Measurements from ENCODE around the gene CDK6.

Gene CDK6

GRCh38 chr7:92680442-92680841 is 155.9 kb downstream of the CDK6 start:
- DNase-seq (ENCODE audit: low spot score): no peak

- no peak for DNase-seq (ENCODE audit: low spot score)
These were observed 158.0 kb downstream of the CDK6 start for GRCh38 chr7:92678291-92678920.

DNA sequence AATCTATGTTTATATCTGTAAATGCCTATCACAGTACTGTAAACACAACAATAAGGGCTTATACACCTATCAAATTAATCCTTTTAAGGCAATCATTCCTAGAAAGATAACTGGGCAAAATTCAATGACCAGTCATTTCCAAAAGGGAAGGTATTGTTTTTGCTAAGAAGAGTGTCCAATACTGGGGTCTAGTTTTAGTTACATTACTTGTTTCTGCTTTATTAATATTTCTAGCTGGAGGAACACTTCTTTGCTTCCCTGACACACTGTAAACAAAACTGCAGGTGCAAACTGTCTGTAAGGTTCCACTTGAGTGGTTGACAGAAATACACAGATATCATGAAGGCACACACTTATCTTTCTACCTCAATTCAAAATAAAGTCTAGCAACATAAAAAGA is 162.0 kb downstream of the CDK6 start:
- DNase-seq (ENCODE audit: low spot score): peak; percentile 91

GRCh38 chr7:92671505-92672169 is 164.7 kb downstream of the CDK6 start:
- no peak for DNase-seq (ENCODE audit: low spot score)

- DNase-seq (ENCODE audit: low spot score): no peak
These were observed 166.0 kb downstream of the CDK6 start for GRCh38 chr7:92670204-92670851.

DNA sequence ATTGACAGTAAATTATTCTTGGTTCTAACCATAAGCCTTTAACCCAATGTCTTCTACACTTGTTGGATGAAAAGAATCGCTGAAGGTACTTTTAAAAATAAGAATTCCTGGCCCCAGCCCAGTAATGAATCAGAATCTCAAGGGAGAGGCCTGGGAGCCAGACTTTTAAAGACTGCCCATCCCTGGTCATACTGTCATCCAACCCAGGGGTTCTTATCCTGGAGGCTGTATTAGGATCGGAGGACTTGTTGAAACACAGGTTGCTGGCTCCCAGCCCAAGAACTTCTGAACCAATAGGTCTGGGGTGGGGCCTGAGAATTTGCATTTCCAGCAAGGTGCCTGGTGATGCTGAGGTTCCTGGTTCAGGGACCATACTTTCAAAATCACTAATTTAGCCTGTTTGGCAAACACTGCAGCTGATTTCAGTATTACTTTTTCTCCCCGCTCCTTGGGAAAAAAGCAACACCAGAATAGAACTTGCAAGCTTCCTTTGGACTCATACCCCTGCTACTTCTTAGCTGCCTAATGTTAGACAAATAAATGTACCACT is 166.7 kb downstream of the CDK6 start:
- no peak for DNase-seq (ENCODE audit: low spot score)

GRCh38 chr7:92668564-92668963 is 167.8 kb downstream of the CDK6 start:
- DNase-seq (ENCODE audit: low spot score): no peak

DNA sequence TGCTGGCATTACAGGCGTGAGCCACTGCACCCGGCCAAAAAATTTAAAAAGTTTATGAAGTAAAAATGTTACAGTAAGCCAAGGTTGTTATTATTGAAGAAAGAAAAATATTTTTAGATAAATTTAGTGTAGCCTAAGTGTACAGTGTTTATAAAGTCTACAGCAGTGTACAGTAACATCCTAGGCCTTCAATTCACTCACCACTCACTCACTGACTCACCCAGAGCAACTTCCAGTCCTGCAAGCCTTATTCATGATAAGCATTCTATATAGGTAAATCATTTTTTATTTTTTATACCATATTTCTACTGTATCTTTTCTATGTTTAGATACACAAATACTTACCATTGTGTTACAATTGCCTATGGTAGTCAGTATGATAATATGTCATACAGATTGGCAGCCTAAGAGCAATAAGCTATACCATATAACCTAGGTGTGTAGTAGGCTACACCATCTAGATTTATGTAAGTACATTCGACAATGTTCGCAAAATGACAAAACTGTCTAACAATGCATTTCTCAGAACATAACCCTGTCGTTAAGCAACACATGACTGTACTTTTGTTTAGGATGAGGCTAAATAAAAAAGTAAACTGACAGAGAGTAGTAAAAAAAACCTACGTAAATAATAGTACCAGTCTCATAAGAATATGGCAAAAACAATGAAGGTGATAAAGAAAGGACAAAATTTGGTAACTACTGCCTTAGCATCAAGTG is 168.4 kb downstream of the CDK6 start:
- DNase-seq (ENCODE audit: low spot score): no peak

GRCh38 chr7:92665926-92666325 is 170.4 kb downstream of the CDK6 start:
- DNase-seq (ENCODE audit: low spot score): no peak

DNA sequence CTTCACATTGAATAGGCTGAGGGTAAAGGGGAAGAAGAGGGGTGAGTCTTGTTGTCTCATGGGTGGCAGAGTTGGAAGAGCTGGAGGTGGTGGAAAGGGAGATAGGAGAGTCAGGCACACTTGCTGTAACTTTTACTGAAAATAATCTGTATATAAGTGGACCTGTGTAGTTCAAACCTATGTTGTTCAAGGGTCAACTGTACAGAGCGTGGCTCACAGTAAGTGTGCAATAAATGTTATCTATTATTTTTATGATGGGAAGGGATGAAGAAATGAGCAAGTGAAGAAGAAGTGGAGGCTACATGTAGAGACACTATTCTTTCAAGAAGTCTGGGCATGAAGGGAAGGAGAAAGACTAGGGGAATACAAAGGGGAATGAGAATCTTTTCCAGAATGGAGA is 174.7 kb downstream of the CDK6 start:
- DNase-seq (ENCODE audit: low spot score): no peak

DNA sequence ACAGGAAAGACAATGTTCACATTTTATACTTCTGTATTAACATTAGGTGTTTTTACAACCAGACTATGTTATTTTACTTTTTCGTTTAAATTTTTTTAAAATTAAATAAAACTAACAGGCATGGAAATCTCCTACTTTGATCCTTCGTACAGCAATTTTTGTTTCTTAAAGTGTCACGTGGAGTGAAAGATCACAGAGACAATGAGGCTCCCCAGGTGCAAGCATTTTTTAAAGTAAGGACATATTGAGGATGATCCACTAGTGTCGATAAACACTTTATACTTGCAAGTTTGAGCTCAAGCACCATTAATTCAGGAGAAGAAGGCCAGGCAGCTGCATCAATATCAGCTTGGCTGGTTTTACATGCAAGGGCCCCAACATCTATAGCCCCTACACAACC is 177.7 kb downstream of the CDK6 start:
- no peak for DNase-seq (ENCODE audit: low spot score)

GRCh38 chr7:92657391-92657790 is 179.0 kb downstream of the CDK6 start:
- DNase-seq (ENCODE audit: low spot score): no peak

DNA sequence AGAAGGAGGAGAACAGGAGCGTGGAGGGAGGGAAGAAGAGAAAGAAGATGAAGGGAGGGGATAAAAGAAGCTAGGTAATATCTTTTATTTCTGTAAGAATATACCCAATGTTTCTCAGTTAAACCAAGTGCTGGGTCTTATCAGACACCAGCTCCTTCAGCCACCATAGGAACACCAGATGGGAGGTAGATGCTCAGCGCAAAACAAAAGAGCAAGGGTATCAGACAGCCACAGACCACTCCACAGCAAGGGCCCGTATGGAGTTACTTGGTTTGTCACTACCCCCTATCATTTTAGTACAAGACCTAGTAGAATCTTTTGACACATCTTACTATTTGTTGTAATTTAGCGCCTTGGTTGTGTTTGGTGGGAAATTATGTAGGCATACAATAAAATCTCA is 180.3 kb downstream of the CDK6 start:
- DNase-seq (ENCODE audit: low spot score): no peak

DNA sequence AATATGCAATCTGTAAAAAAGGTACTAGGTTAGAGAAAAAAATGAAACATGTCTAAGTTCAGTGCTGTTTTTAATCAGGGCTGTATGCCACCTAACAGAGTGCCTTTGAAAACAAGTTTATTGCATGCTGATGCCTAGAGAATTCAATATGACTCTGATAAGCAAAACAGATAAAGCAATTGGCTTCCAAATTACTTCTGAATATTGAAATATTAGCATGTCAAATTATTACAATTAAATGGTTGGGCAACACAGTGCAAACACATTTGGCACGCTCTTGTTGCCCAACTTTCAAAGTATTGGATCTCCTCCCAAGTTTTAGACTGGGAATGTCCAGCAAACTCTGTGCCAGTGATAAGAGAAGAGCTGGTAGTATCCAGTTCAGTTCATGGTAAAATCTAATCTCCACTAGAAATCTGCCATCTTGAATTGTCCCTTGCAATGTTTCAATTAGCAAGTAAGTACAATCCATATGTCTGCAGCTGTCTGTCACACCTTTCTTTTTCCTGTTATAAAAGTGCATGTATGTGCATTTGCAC is 181.0 kb downstream of the CDK6 start:
- DNase-seq (ENCODE audit: low spot score): no peak

GRCh38 chr7:92653136-92653535 is 183.2 kb downstream of the CDK6 start:
- no peak for DNase-seq (ENCODE audit: low spot score)

DNA sequence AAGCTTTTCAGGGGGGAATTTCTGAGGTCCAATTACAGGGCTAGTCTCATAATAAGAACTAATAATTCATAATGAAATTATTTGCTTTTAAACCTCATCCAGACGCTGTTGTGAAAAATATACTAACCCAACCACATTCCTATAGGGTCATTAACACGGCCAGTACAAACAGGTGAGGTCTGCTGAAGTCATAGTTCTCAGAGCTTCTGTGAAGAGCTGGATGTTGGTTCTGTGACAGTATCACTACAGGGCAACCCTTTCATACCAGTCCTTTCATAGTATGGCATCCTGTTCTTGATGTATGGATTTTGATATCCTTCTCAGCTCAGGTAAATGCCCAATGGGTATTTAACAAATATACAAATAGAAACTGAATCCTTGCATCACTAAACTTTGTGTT is 183.8 kb downstream of the CDK6 start:
- DNase-seq (ENCODE audit: low spot score): no peak

DNA sequence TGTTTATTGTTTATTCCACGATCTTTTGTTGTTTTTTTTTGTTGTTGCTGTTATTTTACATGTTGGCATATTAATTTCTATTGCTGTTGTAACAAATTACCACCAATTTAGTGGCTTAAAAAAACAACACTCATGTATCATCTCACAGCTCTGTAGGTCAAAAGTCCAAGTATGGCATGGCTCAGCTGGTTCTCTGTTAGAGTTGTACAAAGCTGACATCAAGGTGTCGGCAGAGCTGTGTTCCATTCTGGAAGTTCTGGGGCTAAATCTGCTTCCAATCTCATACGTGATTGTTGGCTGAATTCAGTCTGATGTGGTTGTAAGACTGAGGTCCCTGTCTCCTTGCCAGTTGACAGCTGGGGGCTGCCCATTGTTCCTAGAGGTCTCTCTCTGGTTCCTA is 186.0 kb downstream of the CDK6 start:
- no peak for DNase-seq (ENCODE audit: low spot score)

DNA sequence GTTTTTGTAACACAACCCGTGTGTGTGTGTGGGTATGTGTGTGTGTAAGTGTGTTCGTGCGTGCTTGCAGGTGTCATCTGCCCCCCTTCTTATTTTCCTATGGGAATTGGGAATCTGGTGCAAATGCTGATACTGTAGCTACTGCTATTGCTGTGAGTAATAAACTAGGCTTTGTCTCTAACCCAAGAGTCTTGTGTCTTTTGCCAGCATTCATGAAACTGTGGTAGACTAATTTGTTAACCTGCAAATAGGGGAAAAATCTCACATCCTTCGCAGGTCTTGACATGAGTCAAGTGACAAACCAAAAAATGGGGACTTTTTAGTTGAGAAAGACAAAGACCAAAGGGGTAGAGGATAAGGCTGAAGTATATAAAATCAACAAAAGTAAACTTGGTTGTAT is 188.3 kb downstream of the CDK6 start:
- no peak for DNase-seq (ENCODE audit: low spot score)

DNA sequence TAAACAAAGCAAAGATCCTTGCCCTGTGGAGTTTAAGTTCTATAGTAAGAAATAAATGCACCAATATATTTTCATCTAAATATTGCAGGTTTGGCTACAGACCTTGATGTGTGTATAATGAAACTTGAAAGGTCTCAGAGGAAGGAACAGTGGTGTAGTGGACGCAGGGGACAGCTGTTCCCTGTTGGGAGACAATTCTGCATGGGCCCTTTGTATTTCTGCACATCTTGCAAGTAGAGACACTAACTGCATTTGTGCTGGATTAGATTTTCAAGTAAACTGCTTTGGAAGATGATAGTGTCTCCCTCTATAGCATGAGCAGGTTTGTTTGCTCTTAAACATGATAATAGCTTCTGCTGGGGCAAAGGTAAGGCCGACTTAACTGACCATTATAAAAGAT is 188.7 kb downstream of the CDK6 start:
- no peak for DNase-seq (ENCODE audit: low spot score)

DNA sequence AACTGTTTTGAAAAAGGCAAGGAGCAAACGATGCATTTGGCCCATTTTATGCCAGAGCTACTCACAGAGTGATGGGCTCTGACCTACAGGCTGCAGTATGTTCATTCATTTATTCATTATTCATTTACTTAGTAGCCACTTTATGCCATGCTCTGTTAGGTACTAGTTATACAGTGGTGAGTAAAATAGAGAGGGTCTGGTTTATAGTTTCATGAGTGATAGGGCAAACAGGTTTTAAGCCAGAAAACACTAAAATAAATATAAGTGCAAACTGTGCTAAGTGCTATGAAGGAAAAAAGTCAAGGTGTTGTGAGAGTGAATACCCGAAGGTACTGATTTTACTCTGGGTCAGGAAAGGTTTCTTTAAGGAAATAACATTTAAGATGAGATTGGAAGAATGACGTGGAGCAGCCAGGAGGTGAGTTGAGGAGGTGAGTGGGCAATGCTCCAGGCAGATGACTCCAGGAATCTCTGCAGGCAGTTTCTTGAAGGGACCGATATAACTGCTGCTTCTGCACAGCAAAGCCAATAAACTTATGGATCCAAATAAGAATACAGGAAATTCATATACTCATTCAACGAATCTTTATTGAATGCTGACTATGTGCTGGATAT is 189.3 kb downstream of the CDK6 start:
- no peak for DNase-seq (ENCODE audit: low spot score)

DNA sequence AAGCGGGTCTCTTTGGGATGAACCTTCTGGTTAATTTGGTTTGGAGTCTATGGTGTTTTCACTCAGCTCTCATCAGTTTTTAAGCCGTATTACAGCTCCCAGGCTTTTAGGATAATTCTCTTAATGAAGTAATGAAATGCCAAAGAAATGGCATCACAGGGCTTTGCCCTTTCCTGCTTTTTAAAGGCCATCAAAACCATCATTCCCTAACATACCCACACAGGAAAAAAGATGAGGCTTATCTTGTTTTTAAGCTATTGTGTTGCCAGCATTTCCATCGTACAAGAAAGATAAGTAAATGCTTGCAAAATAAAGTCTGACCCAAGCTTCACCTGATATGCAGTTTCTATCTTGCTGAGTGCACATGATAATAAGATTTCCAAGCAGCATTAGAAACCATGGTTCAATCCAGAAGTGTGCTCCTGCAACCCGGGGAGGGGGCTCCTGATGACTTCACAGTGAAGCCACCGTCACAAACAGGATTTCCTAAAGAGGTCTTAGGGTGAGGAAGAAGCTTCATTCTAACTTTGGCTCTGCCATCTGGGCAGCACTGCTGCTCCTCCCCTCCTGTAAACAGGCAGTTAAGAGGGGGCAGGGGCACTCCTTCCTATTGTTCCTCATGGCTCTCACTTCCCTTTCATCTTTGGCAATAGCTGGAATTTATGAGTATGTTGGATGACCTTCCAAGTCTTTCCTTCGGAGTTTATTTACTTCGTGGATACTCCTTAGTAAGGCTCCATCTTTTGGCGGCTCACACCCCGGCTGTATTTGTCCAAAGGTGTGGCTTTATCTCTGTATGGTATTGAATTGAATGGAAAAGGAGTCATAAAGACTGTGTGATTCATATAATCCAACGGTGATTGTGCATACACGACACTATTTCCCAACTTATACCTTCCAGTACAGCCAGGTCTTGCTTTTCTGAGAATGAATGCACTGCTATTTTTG is 191.0 kb downstream of the CDK6 start:
- DNase-seq (ENCODE audit: low spot score): no peak
